GM18511 (cell line): ENCODE measurements around the gene UQCRH.
A peak's percentile ranks its signal among the peaks of the same experiment; 100 is the strongest.

Experiments used
- ATAC-seq: cut with Tn5 transposase; IDR thresholded peaks from one replicate; pipeline ENCODE4 v1.9.1; 2021; ENCODE audit warnings: mild to moderate bottlenecking, moderate library complexity; ENCODE audit not compliant: unreplicated experiment

Gene UQCRH

DNA sequence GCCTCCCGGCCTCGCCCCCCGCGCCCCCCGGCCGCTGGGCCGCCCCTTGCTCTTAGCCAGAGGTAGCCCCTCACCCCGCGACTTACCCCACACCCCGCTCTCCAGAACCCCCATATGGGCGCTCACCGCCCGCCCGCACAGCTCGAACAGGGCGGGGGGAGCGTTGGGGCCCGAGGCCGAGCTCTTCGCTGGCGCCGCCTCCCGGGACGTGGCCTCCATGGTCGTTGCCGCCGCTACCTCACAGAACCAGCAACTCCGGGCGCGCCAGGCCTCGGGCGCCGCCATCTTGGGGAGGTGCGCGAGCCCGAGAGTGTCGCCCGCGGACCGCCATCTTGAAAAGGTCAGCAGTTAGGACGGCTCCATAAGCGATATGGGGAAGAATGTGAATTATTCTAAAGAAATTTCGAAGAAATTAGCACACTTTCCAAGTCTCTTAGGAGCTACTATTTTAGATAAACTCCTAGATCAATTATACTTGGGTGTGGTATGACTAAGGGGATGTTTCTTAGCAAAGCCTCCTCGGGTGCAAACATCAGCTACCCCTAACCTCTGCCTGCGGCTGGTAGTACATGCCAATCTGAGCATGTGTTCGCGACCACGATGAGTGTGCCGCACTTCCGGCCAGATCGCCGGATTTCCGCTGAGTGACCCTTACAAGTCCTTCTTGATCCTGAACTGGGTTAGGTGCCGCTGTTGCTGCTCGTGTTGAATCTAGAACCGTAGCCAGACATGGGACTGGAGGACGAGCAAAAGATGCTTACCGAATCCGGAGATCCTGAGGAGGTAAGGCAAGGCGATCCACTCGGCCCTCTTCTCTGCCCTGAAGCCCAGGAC, at the start of gene UQCRH, which contains the start of gene LRRC41:
UQCRH (plus strand) TSS at position 661 of the 834 bp plus-strand sequence; CDS start at position 730, 69 bp downstream.
LRRC41 (minus strand) TSS at position 579 of the 834 bp plus-strand sequence; CDS start at position 285, 294 bp downstream.
- peak; percentile 79 for ATAC-seq

DNA sequence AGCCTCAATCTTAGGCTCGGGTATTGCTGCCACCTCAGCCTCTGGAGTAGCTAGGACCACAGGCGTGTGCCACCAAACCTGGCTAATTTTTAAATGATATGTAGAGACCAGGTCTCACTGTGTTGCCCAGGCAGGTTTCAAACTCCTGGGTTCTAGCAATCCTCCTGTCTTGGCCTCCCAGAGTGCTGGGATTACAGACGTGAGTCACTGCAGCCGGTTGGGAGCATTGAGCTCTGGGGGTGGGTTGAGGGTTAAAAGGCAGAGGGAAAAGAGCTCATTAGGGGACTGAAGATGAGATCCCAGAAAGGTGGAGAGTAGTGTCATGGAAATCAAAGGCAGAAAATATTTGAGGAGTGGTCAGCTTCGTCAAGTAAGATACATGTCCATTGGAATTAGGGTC, 48.8 kb upstream of the UQCRH start:
- no peak for ATAC-seq

DNA sequence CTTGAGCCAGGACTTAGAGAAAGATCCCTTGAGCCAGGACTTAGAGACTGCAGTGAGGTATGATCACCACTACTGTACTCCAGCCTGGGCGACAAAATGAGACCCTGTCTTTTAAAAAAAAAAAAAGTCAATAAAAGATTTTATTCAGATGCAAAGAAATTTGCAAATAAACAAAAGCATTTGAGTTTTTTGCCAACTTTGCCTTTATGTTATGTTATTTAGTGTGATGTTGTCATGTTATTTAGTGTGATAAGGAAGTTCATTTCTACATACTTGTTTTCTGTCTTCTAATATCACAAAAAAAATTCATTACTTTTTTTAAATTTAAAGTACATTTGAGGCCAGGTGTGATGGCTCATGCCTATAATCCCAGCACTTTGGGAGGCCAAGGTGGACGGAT, 47.0 kb upstream of the UQCRH start:
- no peak for ATAC-seq

DNA sequence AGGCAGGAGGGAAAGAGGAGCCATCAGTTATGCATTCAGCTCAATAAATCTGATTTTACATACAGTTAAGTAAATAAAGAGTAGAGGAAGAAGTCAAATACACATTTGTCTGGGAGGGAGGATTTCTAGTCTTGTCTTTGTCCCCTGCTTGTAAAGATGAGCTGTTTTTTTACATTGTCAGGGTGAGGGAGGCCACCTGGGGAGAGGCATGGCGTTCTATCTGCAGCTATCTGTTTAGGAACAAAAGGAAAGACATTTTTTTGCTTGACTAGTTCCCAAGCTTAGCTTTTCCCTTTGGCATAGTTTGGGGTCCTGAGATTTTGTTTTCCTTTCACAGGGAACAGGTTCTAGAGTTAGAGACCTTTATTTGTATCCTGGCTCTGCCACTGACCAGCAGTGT, 41.0 kb upstream of the UQCRH start:
- ATAC-seq: no peak

DNA sequence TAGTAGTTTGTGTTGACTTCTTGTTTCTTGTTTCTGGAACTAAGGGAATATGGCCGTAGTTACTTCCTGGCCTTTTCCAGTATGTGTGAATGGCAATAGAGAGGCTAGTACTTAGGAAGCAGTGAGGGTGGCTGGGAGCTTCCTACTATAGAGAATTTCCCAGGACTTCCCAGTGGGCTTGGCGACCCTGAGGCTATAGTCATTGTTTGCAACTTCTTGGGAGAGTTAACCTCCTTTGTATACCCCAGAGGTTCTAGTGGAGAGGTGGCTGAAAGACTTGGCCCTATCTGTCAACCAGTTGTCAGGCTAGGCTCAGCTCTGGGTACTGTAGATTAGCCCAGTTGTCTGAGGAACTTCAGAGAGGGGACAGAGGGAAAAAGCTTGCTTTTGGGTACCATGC, 40.4 kb upstream of the UQCRH start:
- no peak for ATAC-seq

DNA sequence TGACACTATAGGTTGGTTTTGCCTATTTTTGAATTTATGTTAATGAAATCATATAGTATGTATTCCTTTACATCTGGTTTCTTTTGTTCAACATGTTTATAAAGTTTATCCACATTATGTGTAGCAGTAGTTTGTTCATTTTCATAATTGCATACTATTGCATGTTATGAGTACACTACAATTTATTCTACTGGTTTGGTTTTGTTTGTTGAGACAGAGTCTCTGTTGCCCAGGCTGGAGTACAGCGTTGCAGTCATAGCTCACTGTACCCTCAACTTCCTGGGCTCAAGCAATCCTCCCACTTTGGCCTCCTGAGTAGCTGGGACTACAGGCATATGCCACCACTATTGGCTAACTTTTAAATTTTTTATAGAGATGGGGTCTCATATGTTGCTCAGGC, 34.9 kb upstream of the UQCRH start:
- ATAC-seq: no peak

DNA sequence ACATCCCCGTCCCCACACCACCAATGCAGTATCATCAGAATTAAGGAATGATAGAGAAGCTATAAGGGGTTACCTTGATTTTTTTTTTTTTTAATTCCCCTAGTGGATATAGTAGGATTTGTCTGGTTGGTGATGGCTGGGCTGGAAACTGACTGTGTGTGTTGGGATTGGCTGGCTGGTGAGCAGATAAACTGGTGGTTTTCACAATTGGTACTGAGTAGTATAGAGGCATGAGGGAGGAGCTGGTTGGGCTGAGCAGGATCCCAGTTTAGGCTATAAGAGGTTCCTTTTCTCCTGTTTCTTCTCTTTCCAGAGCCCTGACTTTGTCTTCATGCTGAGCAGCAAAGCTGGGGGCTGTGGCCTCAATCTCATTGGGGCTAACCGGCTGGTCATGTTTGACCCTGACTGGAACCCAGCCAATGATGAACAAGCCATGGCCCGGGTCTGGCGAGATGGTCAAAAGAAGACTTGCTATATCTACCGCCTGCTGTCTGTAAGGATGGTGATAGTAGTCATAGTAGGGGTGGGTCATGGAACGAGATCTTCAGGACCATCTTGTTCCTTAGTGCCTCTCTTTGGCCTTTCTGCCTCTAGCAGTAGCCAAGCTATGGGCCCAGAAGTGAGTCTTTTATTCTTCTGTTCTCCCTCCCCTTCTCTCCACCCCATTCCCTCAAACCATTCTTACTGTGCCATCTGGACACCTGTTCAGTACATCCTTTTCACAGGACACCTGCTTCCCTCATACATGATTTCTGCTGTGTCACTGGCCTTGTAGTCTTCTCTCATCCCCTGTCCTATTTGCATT, 29.1 kb upstream of the UQCRH start:
- no peak for ATAC-seq

DNA sequence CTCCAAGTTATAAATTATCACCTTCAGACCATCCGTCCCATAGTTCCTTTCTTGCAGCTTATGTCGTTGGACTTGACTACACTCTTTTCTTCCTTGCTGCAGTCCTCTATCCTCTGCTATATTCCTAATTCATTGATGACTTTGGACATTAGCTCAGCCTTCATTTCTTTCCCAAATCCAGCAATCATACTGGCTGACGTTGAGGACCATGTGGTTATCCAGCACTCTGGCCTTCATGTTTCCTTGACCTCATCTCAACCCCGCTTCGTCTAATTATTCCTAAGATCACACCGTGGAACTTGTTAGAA, 28.5 kb upstream of the UQCRH start:
- no peak for ATAC-seq

DNA sequence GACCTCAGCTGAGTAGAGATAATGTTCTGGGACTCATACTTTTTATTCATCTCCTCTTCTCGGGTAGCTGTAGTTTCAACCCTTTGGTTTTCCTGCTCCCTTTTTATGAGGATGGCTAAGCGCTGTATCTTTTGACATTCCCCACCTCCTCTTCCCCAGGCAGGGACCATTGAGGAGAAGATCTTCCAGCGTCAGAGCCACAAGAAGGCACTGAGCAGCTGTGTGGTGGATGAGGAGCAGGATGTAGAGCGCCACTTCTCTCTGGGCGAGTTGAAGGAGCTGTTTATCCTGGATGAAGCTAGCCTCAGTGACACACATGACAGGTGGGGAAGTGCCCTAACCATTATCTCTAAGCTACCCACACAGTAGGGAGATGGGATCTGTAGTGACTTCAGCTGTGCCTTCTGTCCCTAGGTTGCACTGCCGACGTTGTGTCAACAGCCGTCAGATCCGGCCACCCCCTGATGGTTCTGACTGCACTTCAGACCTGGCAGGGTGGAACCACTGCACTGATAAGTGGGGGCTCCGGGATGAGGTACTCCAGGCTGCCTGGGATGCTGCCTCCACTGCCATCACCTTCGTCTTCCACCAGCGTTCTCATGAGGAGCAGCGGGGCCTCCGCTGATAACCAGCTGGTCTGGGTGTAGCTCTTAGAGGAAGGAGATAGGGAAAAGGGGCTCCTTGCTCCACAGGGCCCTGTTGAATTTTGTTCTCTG, 25.7 kb upstream of the UQCRH start:
- no peak for ATAC-seq

DNA sequence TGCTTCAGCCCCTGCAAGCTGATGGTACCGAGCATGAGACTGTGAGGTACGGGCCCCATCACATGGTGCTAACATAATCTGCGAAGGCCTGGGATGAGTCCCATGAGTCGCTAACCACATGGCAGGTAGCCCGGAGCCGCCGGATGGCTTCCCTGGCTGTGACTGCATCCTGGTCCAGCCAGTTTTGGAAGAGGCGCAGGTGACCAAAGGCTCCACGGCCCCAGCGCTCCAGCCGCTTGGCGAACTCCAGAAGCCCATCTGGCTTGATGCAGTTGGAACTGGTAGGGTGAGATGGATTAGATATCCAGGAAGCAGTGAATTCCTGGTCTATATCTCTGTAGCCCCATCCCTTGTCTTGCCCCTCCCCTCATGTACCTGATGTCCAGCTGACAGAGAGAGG, 24.7 kb upstream of the UQCRH start:
- no peak for ATAC-seq

DNA sequence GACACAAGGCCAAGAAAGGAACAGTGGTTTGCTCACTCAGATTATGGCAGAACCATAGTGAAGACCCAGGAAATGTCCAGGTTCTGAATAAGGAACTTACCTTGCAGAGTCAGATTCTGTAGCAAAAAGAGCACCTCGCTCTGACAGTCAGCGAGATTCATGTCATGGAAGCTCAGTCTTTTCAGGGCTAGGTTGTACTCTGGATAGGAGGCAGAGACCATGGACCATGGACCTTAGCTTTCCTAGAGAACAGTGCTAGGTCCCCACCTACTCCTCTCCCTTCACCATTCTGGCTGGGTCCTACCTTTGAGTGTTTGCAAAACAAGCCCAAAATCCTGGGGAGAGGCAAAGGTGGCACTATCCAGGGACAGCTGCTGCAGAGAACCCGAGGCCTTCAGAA, 23.4 kb upstream of the UQCRH start:
- no peak for ATAC-seq

DNA sequence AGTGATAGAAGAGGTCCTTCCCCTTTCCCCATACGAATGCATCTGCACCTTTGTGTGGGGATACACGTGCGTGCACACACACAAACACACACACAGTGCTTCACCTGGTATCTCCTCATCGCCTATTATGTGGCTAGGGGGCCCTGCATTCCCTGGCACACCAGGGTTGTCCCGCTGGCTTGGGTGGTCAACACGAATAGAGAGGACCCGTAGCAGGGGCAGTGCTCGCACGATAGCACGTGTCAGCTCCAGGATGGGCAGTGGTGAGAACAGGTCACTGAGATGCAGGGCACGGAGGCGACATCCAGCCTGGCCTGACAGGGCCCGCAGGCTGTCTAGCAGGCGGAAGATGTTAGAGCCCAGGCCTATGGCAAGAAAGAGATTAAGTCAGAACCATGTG, 22.5 kb upstream of the UQCRH start:
- no peak for ATAC-seq

DNA sequence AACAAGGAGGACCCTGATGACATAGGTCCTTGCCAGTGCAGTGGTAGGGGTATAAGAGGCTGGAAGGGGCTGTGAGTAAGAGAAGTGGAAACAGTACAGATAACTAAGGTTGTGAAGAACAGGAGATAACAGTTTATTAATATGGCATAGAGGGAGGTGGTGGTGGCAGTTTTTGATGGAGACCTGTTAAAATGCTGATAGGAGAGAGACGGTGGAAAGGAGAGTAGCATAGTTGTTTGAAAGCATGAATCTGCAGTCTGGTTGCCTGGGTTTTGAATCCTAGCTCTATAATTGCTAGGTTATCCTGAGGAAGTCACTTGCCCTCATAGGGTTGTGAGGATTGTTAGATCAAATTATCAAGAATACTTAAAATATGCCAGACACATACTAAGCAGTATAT, 19.4 kb upstream of the UQCRH start:
- no peak for ATAC-seq

DNA sequence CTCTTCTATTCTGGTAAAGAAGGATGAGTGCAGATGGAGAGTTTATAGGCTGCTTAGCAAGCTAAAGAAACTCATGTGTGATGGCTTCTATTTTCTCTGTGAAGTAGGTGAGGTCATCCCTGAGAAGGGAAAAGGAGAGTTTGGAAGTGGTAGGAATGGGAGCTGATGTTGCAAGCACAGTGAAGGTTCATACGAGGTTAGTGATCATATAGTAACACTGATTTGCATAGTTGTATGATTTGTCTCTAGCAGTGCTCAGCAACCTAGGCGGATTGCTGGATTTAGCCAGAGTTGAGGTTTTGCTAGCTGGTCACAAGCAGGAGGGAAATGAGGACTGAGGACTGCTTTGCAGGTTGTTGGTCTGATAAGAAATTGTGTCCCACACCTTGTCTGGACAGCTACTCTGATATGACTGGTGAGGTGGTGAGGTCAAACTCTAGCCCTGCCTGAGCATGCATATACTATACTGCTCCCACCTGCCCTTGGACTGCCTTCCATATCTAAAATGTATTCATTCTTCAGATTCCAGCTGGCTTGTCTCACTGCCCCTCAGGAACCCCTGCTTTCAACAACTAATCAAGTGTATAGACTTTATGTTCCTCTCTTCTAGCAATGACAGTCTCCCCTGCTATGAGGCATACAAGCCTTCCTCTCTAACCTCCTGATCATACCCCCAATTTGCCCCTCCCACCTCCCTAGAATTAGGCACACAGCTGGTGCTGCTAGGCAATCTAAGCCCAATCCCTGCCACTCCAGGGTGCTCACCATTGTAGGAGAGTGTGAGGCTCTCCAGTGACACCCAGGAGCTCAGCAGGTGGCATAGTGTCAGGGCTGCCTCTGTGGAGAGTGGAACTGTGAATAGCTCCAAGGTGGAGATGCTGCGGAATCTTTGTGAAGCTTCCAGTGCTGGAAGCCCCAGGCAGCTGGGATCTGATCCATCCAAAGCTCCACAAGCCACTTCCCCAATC, 18.6 kb upstream of the UQCRH start:
- ATAC-seq: no peak

DNA sequence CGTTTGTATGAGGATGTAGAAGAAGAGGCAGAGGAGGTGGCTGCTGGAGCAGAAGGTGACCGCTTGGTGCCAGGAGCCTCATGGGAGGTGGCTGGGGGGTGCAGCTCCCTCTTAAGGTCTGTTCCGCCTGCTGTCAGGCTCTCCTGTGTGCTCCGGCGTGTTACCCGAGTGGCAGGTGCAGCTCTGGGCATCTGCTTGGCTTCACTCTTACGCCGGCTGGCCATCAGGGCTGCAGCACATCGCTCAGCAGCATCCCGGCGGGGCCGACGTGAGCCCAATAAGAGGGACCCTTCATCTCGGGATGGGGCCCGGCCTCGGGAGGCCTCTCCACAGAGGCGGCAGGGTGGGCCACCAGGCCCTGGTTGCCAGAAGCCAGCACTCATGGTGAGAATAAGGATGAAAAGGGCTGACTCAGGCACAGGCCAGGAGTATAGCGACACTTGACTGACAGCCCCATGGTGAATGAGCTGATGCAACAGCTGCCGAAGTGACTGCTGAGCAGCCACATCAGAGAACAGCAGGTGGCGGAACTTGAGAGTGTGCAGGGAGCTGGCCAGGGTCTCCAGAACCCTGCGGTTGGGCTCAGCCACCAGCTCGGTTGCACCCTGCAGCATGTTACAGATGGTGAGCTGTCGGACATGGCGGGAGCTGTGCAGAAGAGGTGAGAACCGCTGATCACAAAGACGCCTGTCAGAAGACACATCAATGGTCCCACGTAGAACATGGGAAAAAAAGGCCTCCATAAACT, 17.6 kb upstream of the UQCRH start:
- ATAC-seq: no peak

DNA sequence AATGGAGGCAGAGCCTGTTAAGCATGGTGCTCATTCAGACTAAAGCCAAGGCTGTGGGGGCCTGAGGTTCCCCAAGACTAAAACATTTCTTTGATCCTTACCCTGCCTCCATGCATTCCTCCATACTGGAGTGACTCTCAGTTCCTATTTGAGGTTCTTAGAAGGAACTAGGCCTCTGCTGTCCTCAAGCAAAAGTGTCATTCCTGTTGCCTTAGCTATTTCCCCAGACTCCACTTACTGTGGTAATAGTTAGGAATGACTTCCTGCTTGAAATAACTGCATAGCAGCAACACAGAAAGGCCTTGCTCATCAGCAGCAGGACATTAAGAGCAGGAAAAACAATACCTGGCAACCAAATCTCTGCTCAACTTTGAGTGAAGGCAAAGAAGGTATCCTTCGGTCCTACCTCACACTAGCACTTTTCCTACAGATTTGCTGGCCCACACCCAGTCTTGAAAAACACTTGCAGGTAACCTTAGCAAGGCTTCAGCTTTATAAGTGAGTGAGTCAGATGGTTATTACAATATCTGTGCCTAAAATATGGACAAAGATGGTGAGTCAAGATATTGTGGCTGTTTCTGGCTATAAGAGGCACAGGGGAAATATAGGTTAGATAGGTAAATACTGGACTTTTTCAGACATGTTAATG, 14.9 kb upstream of the UQCRH start:
- no peak for ATAC-seq

DNA sequence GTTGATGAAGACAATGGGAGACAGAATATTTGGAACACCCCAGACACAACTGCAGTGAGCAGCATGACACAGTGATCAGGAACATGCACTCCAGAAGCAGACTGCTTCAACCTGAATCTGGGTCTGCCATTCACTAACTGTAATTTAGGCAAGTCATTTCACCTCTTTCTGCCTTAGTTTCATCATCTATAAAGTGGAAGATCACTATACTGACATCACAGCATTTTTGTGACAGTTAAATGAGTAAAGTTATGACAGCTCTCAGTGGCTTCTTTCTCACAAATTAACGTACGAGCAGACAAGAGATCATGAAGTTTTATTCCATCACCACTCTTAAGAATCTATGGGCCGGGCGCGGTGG, 14.4 kb upstream of the UQCRH start:
- no peak for ATAC-seq

DNA sequence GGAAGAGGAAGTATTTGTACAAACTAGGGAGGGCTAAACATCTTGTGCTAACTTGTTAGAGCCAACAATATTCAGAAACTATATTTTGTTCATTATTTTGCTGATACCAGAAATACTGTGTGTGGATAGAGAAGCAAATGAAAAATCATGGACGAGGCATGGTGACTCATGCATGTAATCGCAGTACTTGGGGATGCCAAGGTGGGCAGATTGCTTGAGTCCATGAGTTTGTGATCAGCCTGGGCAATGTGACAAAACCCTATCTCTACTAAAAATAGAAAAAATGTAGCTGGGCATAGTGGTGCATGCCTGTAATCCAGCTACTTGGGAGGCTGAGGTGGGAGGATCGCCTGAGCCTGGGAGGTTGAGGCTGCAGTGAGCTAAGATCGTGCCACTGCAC, 13.5 kb upstream of the UQCRH start:
- ATAC-seq: no peak

DNA sequence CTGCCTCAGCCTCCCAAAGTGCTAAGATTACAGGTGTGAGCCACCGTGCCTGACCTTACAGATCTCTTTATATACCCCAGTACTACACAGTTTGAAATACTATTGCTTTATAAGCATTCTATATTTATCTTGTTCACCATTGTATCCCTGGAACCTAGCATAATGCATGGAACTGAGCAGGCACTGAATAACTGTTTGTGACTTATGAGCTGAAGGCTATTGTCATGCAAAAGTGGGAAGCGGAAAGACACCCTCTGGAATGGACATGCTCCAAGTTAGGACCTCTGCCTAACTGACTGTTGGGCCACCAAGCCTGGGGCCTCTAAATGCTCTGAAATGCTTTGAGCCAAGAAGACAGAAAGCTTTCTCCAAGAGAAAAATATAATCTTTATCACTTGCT, 8.2 kb upstream of the UQCRH start:
- ATAC-seq: no peak
